Kidney glomerular epithelial cell (primary cell): ENCODE data around the gene CELSR1.
"Not testable (repeated sequence)": the region's sequence is repeated elsewhere in the genome, so short reads cannot be mapped to it uniquely, and the experiment has no call there.

ENCODE experiments used
- DNase-seq: peaks from one replicate; lab custom pipeline; 2025; lab: John Stamatoyannopoulos, UW

CELSR1 gene

DNA sequence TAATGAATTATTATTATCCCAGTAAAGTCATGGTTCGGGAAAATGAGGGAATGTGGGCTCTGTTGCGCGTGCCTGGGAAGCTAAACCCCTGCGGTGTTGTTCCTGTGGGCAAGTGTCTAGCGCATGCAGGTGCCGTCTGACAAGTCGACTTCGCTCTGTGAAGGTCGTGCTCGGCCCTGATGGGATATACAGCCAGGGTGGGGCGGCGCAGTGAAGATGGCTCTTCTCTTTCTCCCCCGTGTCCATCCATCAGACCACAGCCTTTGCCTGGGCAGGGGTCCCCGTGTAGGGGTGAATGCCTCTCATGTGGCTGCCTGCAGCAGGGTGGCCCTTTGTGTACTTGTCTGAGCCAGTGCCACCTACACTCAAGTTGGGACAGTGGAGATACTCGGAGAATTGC, 214.7 kb downstream of the CELSR1 start:
- DNase-seq: no peak

DNA sequence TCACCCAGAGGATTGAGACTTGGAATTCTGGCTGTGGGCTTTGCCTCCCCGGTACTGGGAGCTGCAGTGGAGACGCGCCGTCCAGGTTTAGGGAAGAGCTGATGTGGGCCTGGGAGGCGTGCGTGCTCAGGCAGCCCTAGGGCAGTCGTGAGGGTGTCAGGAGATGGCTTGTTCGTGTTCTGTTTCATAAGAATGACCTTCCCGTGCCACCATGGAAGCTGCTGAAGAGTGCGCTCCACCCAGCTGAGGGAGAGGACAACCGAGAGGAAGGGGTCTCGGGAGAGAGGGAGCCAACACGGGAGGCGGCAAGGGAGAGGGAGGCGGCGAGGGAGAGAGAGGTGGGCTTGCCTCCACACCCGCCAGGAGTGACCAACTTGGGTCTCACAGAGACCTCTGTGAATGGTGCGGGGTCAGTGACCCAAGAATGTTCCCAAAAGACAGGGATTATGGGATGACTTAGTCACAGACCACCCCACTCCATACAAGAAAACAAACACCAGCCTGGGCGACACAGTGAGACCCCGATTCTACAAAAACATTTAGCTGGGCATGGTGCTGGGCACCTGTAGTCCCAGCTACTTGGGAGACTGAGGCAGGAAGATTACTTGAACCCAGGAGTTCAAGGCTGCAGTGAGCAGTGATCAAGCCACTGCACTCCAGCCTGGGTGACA, 216.6 kb downstream of the CELSR1 start:
- DNase-seq: no peak

DNA sequence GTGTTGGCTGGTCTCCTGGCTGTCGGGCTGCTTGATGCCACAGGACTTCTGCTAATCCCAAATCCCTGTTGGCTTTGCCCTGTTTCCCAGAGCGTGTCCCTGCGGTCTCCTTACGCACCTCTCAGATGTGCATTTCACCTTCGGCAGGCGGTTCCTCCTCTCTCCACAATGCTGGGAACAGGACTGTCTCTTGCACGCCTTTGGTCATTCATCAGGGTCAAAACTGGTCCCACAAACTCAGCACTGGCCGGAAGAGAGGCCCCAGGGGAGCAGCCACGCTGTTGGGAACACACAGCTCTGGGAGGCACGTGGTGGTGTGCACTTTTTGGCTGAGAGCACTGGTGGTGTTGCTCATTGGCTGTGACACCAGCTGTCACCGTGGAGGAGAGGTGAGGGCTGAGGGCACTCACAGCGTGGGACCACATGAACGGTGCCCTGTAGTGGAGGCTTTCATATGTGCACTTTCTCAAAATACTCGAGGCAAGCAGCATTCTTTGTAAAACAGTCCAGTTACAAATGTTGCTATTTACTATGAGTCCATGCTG, 217.2 kb downstream of the CELSR1 start:
- DNase-seq: no peak

DNA sequence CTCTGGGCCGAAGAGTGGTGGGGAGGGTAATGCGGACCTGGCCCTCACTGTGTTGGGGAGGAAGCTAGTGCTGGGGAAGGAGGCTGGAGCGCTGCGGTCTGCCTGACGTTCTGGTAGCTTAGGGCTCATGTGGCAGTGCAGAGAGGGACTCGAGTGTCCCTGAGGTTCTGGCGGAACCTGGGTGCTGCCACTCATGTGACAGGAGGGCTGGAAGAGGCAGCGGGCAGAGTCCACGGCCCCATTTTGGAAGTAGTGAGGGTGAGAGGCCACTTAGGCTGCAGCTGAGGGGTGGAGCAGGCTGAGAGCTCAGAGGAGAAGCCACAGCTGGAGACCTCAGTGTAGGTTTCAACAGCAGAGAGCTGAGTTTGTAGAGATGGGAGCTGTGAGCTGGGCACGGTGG, 218.1 kb downstream of the CELSR1 start:
- DNase-seq: no peak

DNA sequence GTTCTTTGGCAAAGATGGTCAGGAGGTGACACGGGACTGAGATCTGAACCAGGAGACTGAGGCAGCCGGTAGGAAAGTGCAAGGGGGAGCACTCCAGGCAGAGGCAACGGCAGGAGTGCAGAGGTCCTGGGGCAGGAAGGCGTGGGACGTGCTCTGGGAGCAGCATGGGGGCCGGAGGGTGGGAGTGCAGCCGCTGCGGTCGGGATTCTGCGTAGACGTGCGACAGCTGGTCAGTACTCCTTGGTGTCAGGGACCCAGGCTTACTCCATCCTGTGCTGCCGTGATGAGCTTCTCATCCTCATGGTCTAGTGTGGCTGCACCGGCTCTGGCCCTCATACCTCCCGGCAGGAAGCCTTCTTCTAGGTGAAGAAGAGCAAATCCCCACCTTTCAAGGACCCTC, 218.8 kb downstream of the CELSR1 start:
- no peak for DNase-seq

DNA sequence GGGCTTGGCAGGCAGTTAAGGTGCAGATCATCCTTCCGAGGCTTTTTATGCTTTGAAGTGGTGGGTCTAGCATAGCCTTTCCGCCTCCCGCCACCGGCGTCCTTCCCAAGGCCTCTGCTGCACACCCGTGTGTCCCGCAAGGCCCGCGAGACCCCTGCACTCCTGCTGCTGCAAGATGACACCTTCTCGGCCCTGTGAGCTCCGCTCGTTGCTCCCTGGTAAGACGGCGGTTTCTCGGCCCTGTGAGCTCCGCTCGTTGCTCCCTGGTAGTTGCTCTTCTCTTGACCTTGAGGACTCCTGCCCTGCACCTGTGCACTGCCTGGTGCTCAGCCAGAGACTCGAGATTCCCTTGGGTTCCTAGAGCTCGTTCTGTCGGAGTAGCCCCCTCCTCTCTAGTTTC, 219.8 kb downstream of the CELSR1 start:
- DNase-seq: no peak

DNA sequence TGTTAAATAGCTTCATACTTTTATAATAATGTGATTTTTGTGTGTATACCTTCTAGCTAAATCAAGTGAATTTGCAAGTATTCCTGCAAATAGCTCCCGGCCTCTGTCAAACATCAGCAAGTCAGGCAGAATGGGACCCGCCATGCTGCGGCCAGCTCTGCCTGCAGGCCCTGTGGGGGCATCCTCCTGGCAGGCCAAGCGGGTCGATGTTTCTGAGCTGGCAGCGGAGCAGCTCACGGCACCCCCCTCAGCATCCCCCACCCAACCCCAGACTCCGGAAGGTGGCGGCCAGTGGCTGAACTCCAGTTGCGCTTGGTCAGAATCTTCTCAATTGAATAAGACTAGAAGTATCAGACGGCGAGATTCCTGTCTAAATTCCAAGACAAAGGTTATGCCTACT, 221.4 kb downstream of the CELSR1 start:
- no peak for DNase-seq

DNA sequence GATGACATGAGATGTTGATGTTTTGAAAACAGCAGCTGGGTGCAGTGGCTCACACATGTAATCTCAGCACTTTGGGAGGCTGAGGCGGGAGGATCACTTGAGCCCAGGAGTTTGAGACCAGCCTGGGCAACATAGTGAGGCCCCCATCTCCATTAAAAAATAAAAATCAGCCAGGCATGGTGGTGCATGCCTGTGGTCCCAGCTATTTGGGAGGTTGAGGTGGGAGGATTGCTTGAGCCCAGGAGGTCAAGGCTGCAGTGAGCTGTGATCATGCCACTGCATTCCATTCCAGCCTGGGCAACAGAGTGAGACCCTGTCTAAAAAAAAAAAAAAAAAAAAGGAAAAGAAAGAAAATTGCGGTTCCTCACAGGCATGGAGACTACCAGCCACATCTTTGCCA, 224.6 kb downstream of the CELSR1 start:
- not testable (repeated sequence) for DNase-seq

DNA sequence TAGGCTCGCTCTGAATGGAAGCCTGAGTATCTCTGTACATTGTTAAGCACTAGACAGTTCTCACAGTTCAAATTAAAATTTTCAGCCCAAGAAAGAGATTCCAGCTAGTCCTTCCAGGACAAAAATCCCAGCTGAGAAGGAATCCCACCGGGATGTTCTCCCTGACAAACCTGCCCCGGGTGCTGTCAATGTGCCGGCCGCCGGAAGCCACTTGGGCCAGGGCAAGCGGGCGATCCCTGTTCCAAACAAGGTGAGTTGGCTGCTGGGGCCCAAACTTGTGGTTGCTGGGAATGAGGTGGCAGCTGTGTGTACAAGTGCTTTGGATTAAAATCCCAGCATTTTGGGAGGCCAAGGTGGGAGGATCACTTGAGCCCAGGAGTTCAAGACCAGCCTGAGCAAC, 225.4 kb downstream of the CELSR1 start:
- no peak for DNase-seq
